NOMO-1 (cell line): ENCODE data around the gene SMIM9.
"Not testable (repeated sequence)": the region's sequence is repeated elsewhere in the genome, so short reads cannot be mapped to it uniquely, and the experiment has no call there.

Experiments used
- DNase-seq, 2 experiments: peaks; one replicate each; lab custom pipeline; 2025; ENCODE audit not compliant: unreplicated experiment in 2 of 2; lab: John Stamatoyannopoulos, UW

SMIM9 gene

GRCh38 chrX:154834562-154834961 is at the start of gene SMIM9:
Gene SMIM9, minus strand, starts transcription at chrX:154834662. Its CDS starts 3,806 bp downstream, at chrX:154830856.
- DNase-seq = no peak

GRCh38 chrX:154884069-154884468 is 49.6 kb upstream of the SMIM9 start:
- DNase-seq = not testable (repeated sequence)

GRCh38 chrX:154873329-154873728 is 38.9 kb upstream of the SMIM9 start:
- no peak for DNase-seq

GRCh38 chrX:154868522-154868921 is 34.1 kb upstream of the SMIM9 start:
- not testable (repeated sequence) for DNase-seq

GRCh38 chrX:154855256-154855655 is 20.8 kb upstream of the SMIM9 start:
- DNase-seq = no peak

GRCh38 chrX:154850957-154851611 is 16.6 kb upstream of the SMIM9 start:
- no peak for DNase-seq

GRCh38 chrX:154840856-154841255 is 6.4 kb upstream of the SMIM9 start:
- peak; percentile 27 to 54 for DNase-seq

GRCh38 chrX:154836163-154836562 is 1.7 kb upstream of the SMIM9 start:
- no peak for DNase-seq

- no peak for DNase-seq
Observed at GRCh38 chrX:154833746-154834274, 652 bp downstream of the SMIM9 start.

GRCh38 chrX:154829926-154830442 is 4.5 kb downstream of the SMIM9 start:
- DNase-seq = no peak

- no peak for DNase-seq
Observed at GRCh38 chrX:154829134-154829533, 5.3 kb downstream of the SMIM9 start.

- no peak for DNase-seq
Observed at GRCh38 chrX:154828016-154828408, 6.5 kb downstream of the SMIM9 start.

GRCh38 chrX:154827194-154828015 is 7.1 kb downstream of the SMIM9 start:
- peak in 1 of 2 experiments; percentile 41 for DNase-seq

GRCh38 chrX:154825586-154825985 is 8.9 kb downstream of the SMIM9 start:
- DNase-seq = not testable (repeated sequence)

GRCh38 chrX:154824638-154825037 is 9.8 kb downstream of the SMIM9 start:
- no peak for DNase-seq

- no peak for DNase-seq
Observed at GRCh38 chrX:154822029-154822428, 12.4 kb downstream of the SMIM9 start.

- no peak for DNase-seq
Observed at GRCh38 chrX:154821523-154821922, 12.9 kb downstream of the SMIM9 start.

GRCh38 chrX:154819771-154820341 is 14.6 kb downstream of the SMIM9 start:
- DNase-seq = no peak

GRCh38 chrX:154818916-154819770 is 15.3 kb downstream of the SMIM9 start:
- DNase-seq = no peak

- DNase-seq = not testable (repeated sequence)
Observed at GRCh38 chrX:154817048-154817618, 17.3 kb downstream of the SMIM9 start.
